GM21717 (cell line): ENCODE results near the gene ROBO1.

ENCODE experiments used
- ATAC-seq: cut with Tn5 transposase; IDR thresholded peaks from one replicate; pipeline ENCODE4 v1.9.1; 2021; ENCODE audit warnings: mild to moderate bottlenecking, moderate library complexity; ENCODE audit not compliant: unreplicated experiment

The ROBO1 gene

DNA sequence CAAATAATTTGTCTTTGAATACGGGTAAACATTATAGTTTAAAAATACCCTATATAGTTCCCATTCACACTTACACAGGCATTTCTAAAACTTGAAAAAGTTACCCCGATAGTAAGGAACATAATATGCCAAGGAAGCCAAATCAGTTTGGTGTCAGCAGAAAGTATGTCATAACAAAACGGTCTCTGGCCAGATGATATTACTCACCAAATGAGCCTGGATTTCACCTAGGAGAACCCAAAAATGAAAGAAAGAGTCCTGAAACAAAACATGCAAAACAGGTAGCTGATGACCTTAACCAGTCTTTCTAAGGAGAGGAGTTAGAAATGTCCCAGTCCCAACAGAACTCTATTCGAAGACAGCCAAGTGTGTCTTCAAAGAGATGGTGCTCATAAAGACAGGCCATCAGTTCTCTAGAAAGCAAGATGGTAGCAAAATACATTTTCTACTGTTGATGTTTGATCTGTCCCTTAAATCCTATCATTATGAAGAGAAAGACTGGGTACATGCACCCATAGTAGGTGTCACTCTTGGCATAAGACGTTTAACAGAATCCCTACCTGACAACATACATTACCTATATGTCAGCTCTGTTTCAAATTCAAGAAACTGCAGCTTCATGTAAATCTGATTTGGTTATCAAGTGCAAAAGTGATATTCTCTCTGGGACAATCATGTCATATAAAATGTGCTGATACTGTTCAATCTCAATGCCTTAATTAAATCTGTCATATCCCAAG, 942.5 kb downstream of the ROBO1 start:
- no peak for ATAC-seq

DNA sequence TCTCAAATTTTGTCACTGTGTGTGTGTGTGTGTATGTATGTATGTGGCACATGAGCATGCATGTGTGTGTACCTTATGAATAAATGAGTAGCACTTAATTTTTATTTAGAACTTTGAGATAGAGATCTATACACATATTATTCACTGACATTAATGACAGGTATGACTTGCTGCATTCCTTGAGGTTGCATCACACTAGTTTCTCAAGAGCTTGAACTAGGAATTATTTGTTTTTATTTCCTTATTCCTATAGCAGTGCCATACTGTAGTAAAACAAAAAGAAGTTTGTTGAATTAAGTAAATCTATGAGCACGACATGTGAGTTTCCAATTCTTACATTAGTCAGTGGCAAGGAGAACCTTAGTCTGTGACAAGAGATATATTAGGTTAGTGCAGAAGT, 943.9 kb downstream of the ROBO1 start:
- no peak for ATAC-seq

DNA sequence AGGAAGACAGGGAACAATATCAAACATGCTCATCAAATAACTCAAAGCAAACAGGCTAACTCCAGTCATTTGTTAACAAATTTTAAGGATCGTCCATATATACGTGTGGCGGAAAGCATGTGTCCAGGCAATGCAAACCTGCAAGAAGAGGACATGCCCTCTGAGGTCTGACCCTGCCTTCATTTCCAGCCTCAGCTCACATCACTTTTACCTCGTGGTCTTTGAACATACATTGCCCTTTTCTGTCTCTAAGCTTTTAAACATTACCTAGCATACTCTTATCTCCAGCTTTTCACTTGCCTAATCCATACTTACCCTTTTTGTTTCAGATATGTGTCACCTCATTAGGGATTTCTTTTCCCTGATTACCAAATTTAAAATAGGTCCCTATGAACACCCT, 944.4 kb downstream of the ROBO1 start:
- no peak for ATAC-seq

DNA sequence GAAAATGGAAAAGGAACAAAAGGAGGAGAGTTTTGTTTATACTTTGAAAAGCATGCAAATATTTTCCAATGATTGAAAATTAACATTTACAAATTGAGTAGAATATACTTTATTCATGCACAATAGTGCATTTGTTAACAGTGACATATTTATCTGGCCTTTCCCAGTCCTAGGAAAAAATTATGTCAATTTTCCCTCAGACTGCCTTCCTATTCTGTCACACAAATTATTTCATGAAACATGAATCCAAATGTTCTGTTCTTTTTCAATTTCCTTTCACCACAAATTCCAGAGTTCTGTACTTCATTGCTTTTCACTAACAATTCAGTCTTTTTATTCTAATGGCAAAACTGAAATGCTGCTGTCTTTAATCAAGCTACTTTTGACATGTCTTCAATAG, 945.1 kb downstream of the ROBO1 start:
- ATAC-seq = no peak

DNA sequence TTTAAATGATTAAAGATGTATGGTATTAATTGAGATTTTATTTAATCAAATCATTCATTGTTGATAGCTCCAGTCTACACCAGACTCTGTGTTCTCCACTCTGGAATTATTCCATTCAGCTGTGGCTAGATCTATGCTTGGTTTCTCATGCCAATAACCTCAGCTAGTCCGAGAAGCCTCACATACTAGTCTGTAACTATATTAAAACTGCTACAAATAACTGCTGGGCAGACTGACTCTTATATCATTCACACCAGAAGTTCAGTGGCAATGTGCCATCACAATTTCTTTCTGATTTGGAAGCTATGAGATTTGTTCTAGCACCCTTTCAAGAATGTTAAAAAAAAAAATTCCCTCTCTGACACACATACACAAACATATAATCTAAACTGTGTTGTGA, 947.3 kb downstream of the ROBO1 start:
- ATAC-seq = no peak

DNA sequence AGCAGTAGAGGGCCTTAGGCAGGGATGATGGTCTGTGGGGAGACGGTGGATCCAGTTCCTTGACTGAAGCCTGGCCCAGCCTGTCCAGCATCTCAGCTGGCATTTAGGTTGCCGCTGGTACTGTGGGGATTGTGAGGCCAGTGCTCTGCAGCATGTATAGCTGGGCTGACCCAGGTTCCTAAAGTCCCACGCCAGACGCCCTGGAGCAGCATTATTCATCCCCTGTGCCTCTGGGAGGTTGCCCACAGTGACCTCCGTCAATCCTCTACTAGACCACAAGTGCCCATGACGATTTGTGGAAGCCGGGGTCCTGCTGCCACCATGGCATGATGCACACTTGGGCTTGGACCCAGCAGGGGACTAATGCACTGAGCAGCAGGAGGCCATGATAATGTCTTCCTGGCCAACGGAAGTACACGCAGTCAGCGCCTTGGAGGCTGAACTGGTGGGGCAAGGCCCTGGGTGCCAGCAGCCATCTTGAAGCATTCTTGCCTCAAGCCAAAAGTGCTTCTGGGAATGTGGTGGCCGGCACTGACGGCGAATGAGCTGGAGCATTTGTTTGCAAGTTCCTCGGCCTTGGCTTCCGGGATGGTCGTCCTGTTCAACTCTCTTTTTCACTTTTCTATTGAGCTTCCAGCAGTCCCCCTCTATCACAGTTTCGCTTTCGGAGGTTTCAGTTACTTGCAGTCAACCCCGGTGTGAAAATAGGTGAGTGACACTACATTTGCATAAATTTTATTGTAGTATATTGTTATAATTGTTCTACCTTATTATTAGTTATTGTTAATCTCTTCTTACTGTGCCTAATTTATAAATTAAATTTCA, 949.4 kb downstream of the ROBO1 start:
- ATAC-seq = no peak

DNA sequence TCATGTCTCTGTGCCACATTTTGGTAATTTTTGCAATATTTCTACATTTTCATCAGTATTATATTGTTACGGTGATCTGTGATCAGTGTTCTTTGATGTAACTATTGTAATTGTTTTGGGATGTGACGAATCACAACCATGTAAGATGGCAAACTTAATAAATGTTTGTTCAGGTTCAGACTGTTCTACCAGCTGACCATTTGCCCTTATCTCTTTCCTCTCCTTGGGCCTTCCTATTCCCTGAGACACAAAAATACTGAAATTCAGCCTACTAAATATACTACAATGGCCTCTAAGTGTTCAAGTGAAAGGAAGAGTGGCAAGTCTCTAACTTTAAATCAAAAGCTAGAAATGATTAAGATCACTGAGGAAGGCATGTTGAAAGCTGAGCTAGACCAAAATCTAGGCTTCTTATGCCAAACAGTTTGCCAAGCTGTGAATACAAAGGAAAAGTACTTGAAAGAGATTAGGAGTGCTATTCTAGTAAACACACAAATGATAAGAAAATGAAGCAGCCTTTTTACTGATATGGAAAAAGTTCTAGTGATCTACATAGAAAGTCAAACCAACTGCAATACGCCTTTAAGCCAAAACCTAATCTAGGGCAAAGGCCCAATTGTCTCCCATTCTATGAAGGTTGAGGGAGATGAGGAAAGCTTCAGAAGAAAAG, 952.8 kb downstream of the ROBO1 start:
- ATAC-seq = no peak

DNA sequence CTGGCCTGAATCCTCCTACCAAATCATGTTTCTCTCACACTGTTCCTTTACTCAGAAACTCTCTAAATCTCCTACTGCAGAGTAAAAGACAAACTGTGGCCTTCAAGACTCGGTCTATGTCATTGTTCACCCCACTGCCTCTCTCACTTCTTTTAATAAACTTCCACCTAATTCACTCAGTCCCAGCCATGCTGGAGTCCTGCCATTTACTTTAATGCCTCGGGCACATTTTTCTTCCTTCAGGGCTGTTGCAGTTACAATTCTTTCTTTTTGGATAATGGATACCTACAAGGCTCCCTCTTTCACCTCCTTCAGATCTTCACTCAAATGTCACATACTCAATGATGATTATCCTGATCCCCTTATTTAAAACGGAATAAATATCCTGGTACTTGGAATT, 955.6 kb downstream of the ROBO1 start:
- ATAC-seq = no peak

DNA sequence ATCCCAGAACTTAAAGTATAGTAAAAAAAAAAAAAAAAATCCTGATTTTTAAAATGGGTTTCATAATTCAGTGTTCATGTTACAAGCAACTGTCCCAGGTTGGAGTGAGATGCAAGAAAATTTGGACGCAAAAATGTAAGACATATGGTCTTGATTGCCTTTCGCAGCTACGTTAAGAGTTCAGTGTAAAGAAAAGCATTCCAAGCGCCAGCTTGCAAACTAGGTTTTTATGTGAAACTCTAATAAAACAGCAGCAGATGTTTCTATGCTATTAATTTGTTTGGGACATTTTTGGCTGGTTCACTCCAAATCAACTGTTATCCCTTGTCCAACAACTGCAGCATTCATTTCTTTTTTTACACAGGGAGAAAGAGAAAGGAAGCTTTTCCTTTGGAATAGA, 957.8 kb downstream of the ROBO1 start:
- no peak for ATAC-seq

DNA sequence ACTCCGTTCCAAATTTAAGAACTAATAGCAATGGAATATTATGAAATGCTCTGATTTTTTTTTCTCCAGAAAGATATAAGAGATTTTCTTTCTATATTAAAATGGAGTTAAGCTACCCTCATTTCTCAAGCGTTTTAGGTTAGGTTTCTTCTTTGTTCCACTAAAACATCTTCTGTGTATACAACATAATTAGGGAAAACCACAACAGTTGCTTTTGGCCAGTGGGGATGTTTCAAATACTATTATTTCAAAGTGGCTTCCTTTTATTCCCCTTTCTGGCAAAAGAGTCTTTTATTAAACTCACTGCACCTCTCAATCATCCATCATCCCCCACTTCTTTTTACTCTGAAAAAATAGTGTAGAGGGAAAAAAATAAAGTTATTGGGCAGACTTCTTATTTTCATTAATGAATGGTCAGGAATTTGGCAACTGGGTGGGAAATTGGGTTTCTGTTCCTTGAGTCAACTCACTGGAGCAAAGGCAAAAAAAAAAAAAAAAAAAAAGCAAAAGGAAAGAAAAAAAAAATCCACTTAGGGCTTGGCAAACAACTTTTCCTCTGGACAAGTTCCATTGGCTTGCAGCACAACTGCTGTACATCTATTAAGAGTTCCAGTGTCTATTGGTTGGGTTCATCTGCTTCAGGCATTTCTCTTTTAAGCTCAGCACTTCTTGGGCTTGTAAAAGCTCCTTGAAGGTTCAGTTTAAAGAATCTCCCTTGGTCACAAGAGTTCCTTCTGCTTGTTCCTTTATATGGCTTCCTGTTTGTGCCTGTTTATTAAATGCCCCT, 963.4 kb downstream of the ROBO1 start:
- ATAC-seq = no peak

DNA sequence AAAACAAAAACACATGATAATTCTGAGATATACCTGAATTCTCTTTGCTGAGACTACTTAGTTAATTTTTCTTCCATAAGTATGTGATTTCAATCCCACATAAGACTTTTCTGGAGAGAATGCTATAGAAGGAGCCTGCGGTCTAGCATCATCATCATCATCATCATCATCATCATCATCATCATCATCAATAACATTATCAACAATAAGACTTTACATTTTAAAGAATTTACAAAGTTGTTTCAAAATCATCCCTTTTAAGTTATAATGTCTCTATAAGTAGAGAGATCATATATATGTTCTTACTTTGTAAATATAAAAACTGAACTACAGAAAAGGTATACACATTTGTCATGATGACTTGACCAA, 965.3 kb downstream of the ROBO1 start:
- ATAC-seq = no peak

DNA sequence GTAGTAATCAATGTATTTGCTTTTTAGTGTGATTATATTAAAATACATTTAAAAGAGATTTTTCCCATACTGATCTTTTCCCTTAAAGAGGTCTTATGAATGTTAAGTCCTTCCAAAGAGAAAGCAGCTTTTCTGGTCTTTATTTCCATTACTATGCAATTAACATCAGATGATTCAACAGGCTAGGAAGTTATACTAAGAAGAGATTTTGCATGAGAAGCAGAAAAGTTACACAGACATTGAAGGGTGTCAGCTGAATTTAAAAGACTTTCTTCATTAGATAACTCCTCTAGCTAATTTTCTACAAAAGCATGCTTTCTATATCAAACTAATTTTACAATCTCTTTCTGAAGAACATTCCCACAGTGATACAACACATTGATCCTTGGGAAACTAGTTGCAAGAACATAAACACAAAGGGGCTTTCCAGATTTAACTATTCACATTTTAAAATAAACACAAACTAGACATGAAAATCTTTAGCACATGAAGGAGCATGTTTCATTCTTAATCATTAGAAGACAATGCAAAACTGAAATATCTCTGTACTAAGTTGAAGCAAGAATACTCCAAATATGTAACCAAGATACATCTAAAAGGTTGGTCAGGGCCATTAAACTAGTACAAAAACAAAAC, 965.8 kb downstream of the ROBO1 start:
- no peak for ATAC-seq

DNA sequence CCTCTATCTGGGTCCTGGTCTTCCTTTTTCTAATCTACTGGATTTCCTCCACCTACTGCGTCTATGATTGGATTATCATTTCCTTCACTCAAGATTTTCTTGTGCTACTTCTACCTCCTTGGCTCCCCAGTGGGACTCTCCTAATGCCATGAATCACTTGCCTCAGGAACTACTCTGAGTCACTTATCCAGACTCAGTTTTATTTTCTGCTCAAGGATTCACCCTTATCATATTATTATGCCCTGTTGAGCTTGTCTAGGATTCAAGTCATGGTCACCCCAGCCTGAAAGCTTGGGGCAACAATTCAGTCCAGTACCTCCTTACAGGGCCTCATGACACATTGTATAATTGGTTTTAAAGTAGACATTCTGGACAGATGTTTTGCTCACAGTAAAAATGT, 968.1 kb downstream of the ROBO1 start:
- no peak for ATAC-seq

DNA sequence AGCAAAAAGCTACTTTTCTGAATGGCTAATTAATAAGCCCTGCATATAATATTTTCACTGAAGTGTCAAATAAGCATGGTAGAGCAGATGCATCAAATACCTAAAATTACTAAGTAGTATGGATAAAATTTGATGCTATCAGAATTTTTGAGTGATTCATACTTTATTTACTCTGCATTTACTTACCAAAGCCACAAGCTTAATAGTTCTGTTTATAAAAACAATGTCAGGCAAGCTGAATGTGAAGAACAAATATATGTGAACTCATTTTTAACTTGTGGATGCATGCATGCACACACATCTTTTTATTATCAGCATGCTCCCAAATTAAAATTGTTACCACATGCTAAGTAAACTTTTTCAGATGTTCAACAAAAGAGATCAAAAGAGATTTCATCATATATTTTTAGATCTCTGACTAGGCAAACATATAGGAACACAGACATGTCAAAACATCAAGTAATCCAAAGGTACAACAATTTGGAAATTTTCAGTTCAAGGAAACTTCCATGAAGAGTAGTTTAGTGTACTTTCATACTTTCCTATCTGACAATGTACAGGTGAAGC, 969.4 kb downstream of the ROBO1 start:
- no peak for ATAC-seq

DNA sequence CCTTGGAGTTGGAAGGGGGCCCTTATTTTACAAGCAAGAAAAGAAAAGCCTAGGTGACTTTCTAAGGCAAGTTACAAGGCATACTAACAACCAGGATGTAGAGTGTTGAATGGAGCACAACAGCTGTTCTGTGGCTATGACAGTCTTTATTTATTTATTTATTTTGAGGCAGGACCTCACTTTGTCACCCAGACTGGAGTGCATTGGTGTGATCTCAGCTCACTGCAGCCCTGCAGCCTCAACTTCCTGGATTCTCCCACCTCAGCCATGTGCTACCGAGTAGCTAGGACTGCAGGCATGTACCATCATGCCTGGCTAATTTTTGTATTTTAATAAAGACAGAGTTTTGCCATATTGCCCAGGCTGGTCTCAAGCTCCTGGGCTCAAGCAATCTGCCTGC, 973.4 kb downstream of the ROBO1 start:
- ATAC-seq = no peak

DNA sequence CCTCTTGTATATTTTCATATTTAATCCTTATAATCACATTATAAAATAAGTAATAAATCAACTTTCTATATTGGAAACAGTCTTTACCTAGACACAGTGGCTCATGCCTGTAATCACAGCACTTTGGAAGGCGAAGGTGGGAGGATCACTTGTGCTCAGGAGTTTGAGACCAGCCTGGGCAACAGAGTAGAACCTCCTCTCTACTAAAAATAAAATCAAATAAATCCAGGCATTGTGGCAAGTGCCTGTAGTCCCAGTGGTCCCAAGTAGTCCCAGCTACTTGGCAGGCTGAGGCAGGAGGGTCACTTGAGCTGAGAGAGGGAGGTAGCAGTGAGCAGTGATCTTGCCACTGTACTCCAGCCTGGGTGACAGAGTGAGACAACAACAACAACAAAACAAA, 975.1 kb downstream of the ROBO1 start:
- ATAC-seq = no peak

DNA sequence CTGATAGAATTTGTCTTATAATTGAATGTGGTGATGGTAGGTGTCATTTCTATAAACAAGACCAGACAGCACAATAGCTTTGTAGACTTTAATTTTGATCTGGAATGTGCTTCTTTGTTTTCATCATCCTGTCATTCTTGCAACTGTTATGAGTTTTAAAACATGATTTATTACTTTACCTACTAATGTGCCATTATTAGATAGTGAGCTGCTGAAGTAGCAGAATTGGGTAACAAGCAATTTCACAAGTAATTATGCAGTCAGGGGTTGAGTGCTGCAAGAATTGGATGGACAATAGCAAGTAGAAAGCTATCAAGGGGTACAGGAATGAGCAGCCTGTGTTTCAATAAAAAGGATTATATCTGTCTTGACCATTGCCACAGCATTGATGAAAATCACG, 975.6 kb downstream of the ROBO1 start:
- ATAC-seq = no peak

DNA sequence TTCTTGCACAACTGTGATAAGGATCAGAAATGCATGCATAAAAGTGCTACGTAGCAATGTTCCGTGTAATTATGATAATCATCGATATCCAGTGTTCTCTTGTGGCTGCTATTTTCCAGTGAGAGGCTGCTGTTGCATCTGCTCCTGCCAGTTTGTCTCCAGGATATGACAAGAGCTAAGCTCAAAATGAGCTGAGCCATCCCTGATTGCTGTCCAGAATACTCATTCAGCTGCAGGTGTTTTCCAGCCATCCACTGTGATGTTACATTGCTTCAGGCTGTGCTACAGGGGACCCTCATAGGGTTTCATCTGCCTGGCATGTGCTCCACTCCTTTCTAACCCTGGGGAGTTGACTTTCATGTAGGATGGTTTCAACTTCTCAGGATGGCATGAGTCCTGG, 976.0 kb downstream of the ROBO1 start:
- no peak for ATAC-seq

DNA sequence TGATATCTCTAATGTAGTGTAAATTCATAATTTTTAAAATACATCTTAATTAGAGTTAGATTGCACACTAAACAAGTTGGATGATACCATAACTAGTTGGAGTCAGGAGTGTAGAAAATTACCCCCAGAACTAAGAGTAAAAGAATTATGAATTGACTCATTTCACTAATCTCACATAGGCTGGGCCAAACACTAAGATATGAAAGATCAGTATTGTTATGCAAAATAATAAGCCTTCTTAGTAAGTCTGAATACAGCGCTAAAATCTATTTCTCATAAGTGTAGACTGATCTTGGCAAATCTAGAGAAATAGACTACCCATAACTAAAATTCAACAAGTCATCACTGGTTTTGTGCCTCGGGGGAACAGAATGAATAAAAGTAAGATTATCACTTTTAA, 979.0 kb downstream of the ROBO1 start:
- ATAC-seq = no peak

DNA sequence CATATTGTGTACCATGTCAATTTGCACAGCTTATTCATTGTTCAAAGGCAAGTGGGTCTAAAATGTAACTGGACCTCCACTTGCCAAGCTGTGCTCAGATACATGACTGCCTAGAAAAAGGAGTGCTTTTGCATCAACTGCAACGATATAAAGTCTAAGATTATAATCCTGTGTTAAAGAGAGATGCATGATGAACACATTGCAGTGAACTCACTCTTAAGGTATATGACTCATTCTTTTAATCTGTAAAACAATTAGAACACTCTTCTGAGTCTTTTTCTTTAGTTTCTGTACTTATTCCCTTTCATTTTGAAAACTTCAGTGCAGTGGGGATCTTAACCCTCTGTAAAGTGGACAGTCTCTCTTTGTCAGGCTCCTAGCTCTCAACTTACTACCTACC, 982.8 kb downstream of the ROBO1 start:
- no peak for ATAC-seq
